ENCODE results near the gene DPYSL4. TPM values are rescaled to one million over a fixed set of nuclear protein-coding genes. Genes with fewer than 3 reads are reported as not detected.

The DPYSL4 gene
- total RNA-seq, 4 donors from 2014 or later: 0.79 TPM; not detected in 3

- 87% methylated on average over 34 of the region's 48 CpGs; no CpG with 5 or more reads in 1 of the 2 donors for WGBS, 2 donors (ENCODE audit: low coverage in 1 of 2)
- H3K9me3 ChIP-seq: no peaks in the 10 kb centered on the region
- H3K27me3 ChIP-seq: no peaks in the 10 kb centered on the region
- intact Hi-C loops (cut with DNase I; ENCODE audit: low total_unique reads) (no loop called here), in situ Hi-C loops (cut with MboI; ENCODE audit: low pct_ligation_motif_present in 1 of 4, low pct_unique_long_range_greater_than_20kb in 1 of 4, low sequenced_read_pairs in 3 of 4) (loop anchor here in 1 of 4 donors (25.0 kb wide), 1 partner anchor 255 kb away; no protein-coding TSS in a partner anchor)
- H3K36me3 ChIP-seq: no peaks in the 10 kb centered on the region
- TF ChIP-seq EP300 (IDR thresholded peaks at IDR 0.05; ENCODE audit: low read depth) (no peak), POLR2AphosphoS5 (IDR thresholded peaks at IDR 0.05) (no peak), POLR2A (IDR thresholded peaks at IDR 0.05) (no peak), CTCF (IDR thresholded peaks at IDR 0.05) (no peak)
- no peaks in the 10 kb centered on the region for H3K4me1 ChIP-seq
- DNase-seq: no peak
- H3K4me3 ChIP-seq: no peak overlapping the region
- no peak overlapping the region for H3K27ac ChIP-seq
These were observed 21.1 kb downstream of the DPYSL4 start for GRCh38 chr10:132207536-132208461.

GRCh38 chr10:132208462-132209050 lies 21.8 kb downstream of the DPYSL4 start:
- H3K4me1 ChIP-seq: no peaks in the 10 kb centered on the region
- DNase-seq: no peak
- no peak overlapping the region for H3K4me3 ChIP-seq
- no peaks in the 10 kb centered on the region for H3K27me3 ChIP-seq
- no peak for TF ChIP-seq CTCF (IDR thresholded peaks at IDR 0.05)
- TF ChIP-seq POLR2AphosphoS5 (IDR thresholded peaks at IDR 0.05): no peak
- TF ChIP-seq POLR2A (IDR thresholded peaks at IDR 0.05): no peak
- TF ChIP-seq EP300 (IDR thresholded peaks at IDR 0.05; ENCODE audit: low read depth): no peak
- WGBS, 2 donors (ENCODE audit: low coverage in 1 of 2): 90% methylated on average over 17 of the region's 17 CpGs; no CpG with 5 or more reads in 1 of the 2 donors
- H3K9me3 ChIP-seq: peaks cover 0 to 3% of the 10 kb centered on the region in 2 donors
- intact Hi-C loops (cut with DNase I; ENCODE audit: low total_unique reads) (no loop called here), in situ Hi-C loops (cut with MboI; ENCODE audit: low pct_ligation_motif_present in 1 of 4, low pct_unique_long_range_greater_than_20kb in 1 of 4, low sequenced_read_pairs in 3 of 4) (loop anchor here in 1 of 4 donors (25.0 kb wide), 1 partner anchor 254 kb away; no protein-coding TSS in a partner anchor)
- H3K27ac ChIP-seq: no peak overlapping the region
- H3K36me3 ChIP-seq: no peaks in the 10 kb centered on the region

GRCh38 chr10:132209130-132209529 lies 22.4 kb downstream of the DPYSL4 start:
- no peaks in the 10 kb centered on the region for H3K36me3 ChIP-seq
- DNase-seq: no peak
- in situ Hi-C loops (cut with MboI; ENCODE audit: low pct_ligation_motif_present in 1 of 4, low pct_unique_long_range_greater_than_20kb in 1 of 4, low sequenced_read_pairs in 3 of 4): loop anchor here in 1 of 4 donors (25.0 kb wide), 1 partner anchor 253 kb away; no protein-coding TSS in a partner anchor
- peaks cover 0 to 3% of the 10 kb centered on the region in 2 donors for H3K9me3 ChIP-seq
- no peaks in the 10 kb centered on the region for H3K4me1 ChIP-seq
- H3K27ac ChIP-seq: no peak overlapping the region
- intact Hi-C loops (cut with DNase I; ENCODE audit: low total_unique reads): no loop called here
- no peak overlapping the region for H3K4me3 ChIP-seq
- no peaks in the 10 kb centered on the region for H3K27me3 ChIP-seq
- WGBS, 2 donors (ENCODE audit: low coverage in 1 of 2): 89% methylated on average over 10 of the region's 14 CpGs; no CpG with 5 or more reads in 1 of the 2 donors
- no peak for TF ChIP-seq EP300 (IDR thresholded peaks at IDR 0.05; ENCODE audit: low read depth)
- TF ChIP-seq POLR2AphosphoS5 (IDR thresholded peaks at IDR 0.05): no peak
- no peak for TF ChIP-seq POLR2A (IDR thresholded peaks at IDR 0.05)
- no peak for TF ChIP-seq CTCF (IDR thresholded peaks at IDR 0.05)

- H3K27ac ChIP-seq: no peak overlapping the region
- TF ChIP-seq EP300 (IDR thresholded peaks at IDR 0.05; ENCODE audit: low read depth) (no peak), POLR2AphosphoS5 (IDR thresholded peaks at IDR 0.05) (no peak), POLR2A (IDR thresholded peaks at IDR 0.05) (no peak), CTCF (IDR thresholded peaks at IDR 0.05) (no peak)
These were observed 23.3 kb downstream of the DPYSL4 start for GRCh38 chr10:132209978-132210530.

More at GRCh38 chr10:132209978-132210530, 23.3 kb downstream of the DPYSL4 start:
- intact Hi-C loops (cut with DNase I; ENCODE audit: low total_unique reads): no loop called here
- Histone ChIP-seq H3K4me1 (no peaks in the 10 kb centered on the region), H3K4me3 (no peak overlapping the region), H3K36me3 (no peaks in the 10 kb centered on the region), H3K27me3 (no peaks in the 10 kb centered on the region), H3K9me3 (peaks cover 0 to 3% of the 10 kb centered on the region in 2 donors)
- WGBS, 2 donors (ENCODE audit: low coverage in 1 of 2): 84 to 95% methylated on average over 4 to 23 of the region's 23 CpGs
- in situ Hi-C loops (cut with MboI; ENCODE audit: low pct_ligation_motif_present in 1 of 4, low pct_unique_long_range_greater_than_20kb in 1 of 4, low sequenced_read_pairs in 3 of 4): loop anchor here in 1 of 4 donors (10.0 to 25.0 kb wide), 2 partner anchors 155 to 252 kb away; no protein-coding TSS in a partner anchor
- no peak for DNase-seq
